ENCODE results near the gene C1QTNF2. TPM values are rescaled to one million over a fixed set of nuclear protein-coding genes. Genes with fewer than 3 reads are reported as not detected.
"Not testable (repeated sequence)": the region's sequence is repeated elsewhere in the genome, so short reads cannot be mapped to it uniquely, and the experiment has no call there.

The C1QTNF2 gene
- total RNA-seq, 1 experiment from 2014 or later, result 2.5 TPM

- peak; percentile 93 for DNase-seq (ENCODE audit: low read depth)
Measured at GRCh38 chr5:160342413-160342941, 27.9 kb downstream of the C1QTNF2 start.

- DNase-seq (ENCODE audit: low read depth), result no peak
Measured at GRCh38 chr5:160341309-160341870, 29.0 kb downstream of the C1QTNF2 start.

DNA sequence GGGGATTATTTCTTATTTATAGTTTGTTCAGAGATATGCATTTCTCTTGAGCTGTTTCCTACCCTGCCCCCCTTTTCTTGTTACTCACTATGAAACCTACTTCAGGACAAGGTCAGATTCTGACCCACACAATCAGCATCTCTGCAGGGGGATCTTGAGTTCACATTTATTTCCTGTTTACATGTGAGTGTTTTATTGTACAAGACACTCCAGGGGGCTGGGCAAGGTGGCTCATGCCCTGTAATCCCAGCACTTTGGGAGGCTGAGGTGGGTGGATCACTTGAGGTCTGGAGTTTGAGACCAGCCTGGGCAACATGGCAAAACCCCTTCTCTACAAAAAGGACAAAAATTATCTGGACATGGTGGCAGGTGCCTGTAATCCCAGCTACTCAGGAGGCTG is 29.9 kb downstream of the C1QTNF2 start:
- peak; percentile 42 for DNase-seq (ENCODE audit: low read depth)

- no peak for DNase-seq (ENCODE audit: low read depth)
Measured at GRCh38 chr5:160339406-160340130, 30.9 kb downstream of the C1QTNF2 start.

- not testable (repeated sequence) for DNase-seq (ENCODE audit: low read depth)
Measured at GRCh38 chr5:160334716-160335115, 35.7 kb downstream of the C1QTNF2 start.

DNA sequence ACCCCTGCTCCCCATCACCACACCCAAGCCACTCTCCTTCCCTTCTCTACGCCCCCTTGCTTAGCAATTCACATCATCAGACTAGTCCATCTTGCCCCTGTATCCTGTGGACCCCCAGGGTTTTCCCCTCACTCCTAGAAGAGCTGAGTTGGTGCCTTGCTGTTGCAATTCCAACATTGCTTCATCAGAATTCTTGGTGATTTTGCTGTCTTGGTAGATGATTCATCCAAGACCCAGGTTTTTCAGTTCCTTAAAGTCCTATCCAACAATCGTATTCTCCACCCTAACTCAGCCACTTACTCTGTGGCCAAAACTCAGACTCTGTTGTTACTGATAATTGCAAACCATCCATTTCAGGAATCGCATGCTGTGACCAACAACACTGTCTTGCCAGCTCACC is 36.7 kb downstream of the C1QTNF2 start:
- no peak for DNase-seq (ENCODE audit: low read depth)

GRCh38 chr5:160330212-160330611 is 40.2 kb downstream of the C1QTNF2 start:
- no peak for DNase-seq (ENCODE audit: low read depth)

DNA sequence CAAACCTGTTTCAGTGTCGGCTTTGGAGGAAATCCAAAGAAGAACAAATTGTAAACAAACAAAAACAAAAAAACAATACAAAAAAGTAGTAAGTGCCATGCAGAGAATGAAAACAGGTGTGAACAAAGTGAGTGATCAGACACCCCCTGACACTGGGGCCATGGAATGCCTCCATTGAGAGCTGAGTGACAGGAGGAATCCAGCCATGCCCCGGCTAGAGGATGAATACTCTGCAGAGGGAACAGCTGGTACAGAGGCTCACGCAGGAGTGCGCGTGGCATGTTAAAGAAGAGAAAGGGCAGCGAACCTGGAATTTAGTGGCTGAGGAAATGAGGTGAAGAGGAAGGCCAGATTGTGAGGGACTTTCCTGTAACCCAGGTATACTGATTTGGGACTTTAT is 42.6 kb downstream of the C1QTNF2 start:
- no peak for DNase-seq (ENCODE audit: low read depth)

DNA sequence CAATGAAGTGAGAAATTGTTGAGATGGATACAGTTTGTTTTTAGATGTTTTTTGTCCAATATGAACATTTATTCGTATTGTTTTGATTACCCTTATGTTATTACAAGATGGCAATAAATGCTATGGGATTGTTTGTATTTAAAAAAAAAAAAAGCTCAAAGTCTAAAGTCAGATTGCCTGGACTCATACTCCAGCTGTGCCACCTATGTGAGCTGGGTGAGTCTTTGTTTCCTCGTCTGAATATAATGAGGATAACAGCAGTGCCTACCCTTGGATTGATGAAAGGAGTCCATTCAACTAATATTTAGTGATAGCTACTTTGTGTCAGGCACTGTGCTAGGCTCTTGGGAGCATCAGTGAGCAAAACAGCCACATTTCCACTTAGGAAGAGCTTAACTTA is 43.4 kb downstream of the C1QTNF2 start:
- DNase-seq (ENCODE audit: low read depth), result no peak

DNA sequence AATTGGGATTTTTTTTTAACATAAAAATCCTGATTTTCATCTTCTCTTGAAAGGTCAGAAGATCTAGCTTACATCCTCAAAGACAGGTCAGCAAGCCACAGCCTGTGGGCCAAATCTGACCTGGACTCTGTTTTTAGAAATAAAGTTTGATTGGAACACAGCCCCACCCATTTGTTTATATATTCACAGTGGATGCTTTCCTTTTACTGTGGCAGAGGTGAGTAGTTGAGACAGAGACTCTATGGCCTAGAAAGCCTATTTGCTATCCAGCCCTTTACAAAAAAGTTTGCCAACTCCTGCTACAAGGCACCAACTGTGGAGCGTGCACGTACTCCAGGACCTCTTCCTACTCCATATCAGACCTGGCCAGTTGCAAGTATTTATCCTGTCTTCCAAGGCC is 44.7 kb downstream of the C1QTNF2 start:
- DNase-seq (ENCODE audit: low read depth), result no peak

DNA sequence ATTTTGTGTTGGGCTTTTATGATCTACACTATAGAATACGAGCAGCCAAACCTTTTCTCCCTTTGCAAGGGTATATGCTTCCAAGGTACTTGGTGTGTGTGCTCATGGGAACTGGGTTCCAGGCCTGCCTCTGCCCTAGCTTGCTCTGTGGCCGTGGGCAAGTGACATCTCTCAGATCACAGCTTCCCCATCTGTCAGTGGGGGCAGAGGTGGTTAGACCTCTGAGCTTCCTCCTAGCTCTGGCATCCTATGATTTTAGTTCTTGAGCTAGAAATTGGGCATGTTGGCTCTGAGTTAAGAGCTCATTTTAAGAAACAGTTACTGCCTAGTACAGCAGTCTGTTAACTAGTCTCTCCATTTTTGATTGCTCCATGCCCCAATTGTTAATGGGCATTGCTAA is 45.5 kb downstream of the C1QTNF2 start:
- no peak for DNase-seq (ENCODE audit: low read depth)

DNA sequence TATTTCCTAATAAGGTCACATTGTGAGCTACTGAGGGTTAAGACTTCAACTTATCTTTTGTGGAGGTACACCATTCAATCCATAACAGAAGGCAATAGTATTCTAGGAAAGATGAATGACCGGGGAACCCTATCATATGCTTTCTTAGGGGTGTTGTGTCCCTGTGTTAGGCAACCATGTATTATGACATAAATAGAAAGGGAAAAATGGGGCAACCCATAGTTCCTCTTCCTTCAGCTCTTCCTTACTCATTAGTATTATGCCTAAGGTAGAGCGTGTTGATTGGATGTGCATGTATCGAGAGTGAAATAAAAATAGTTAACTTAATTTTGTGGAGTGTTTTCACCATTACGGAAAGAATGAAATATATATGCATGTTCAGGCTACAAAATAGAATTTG is 52.0 kb downstream of the C1QTNF2 start:
- DNase-seq (ENCODE audit: low read depth), result no peak

DNA sequence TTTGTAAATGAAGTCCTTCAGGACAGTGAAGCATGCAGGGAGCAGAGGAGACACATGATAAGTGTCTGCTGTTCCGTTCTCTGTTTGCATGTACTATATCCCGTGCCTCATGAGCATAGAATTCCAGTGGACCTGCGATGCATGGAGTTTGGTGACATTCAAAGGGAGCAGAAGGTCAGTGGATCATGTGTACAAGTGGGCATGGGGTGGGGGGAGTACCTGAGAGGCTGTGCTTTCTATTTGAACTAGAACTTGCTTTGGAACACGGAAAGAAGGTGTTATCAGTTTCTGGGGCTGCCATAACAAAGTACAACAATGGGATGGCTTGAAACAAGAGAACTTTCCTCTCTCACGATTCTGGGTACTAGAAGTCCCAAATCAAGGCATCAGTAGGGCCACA is 53.0 kb downstream of the C1QTNF2 start:
- DNase-seq (ENCODE audit: low read depth), result no peak

DNA sequence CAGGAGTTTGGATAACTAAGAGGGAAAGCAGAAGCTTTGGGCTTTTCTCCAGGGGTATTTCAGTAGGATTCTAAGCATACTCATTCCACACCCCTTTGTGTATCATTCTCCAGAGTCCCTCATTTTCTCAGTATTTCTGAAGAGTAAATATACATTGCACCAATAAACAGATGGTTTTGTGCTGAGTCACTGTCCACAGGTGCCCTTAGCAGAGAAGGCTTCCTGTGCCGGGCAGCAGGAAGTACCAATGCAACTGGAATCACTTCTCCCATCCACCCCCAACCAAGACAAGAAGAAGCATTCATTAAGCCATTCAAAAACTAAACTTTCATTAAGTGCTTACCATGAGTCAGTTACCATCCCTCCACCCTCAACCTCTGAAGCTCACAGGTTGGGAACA is 54.5 kb downstream of the C1QTNF2 start:
- DNase-seq (ENCODE audit: low read depth), result peak; percentile 91

- peak; percentile 11 for DNase-seq (ENCODE audit: low read depth)
Measured at GRCh38 chr5:160312960-160313727, 57.3 kb downstream of the C1QTNF2 start.

GRCh38 chr5:160312134-160312959 is 58.1 kb downstream of the C1QTNF2 start, which contains the start of gene CCNJL:
Gene CCNJL, minus strand, starts transcription at chr5:160312564. Its CDS starts 641 bp downstream, at chr5:160311923.
- DNase-seq (ENCODE audit: low read depth), result peak; percentile 79

DNA sequence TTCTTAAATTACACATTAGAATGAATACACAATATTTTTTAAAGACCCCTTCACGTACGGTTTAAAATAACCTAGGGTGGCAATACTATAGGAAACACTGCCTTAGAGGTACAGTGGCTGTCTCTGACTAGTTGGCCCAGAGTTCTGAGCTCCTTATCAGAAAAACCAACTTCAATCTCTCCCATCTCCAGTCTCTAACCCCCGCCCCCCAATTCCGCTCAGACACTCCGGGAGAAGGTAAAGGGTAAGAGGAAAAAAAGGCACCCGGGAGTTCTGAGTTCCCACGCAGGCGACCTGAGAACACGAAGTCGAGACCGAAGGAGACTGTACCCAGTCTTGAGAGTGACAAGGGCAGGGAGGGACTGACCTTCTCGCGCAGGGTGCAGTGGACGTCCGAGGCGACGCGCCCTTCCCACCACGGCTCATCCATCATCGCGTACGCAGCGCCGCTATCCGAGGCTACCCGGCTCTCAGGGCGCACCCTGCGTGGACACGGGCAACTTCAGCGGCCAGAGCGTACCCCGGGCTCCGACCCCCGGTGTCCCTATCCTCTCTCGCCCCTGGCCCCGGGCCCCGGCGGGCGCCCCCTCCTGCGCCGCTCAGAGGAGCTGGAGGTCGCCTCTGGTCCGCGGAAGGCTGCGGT is 58.8 kb downstream of the C1QTNF2 start:
- DNase-seq (ENCODE audit: low read depth), result peak; percentile 31

GRCh38 chr5:160310552-160311295 is 59.7 kb downstream of the C1QTNF2 start:
- no peak for DNase-seq (ENCODE audit: low read depth)

DNA sequence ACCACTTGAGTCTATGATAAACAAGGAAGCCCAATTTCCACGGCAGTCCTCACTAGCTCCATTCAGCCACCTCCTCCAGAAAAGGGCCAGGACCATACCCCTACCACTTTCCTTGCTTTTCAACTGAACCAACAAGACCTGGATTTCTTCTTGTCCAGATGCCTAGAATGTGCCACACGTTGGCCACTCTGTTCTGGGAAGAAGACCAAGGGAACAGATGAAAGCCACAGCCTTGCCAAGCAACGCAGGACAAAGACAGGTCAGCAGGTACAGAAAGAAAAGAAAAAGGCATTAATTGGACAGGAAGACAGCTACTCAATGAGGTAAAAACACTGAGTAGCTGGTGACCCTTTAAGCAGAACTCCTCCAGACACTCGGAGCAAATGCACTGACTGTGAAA is 60.3 kb downstream of the C1QTNF2 start:
- no peak for DNase-seq (ENCODE audit: low read depth)

GRCh38 chr5:160306696-160307095 is 63.7 kb downstream of the C1QTNF2 start:
- no peak for DNase-seq (ENCODE audit: low read depth)

All from M059J (cell line).